ENCODE results near the gene PMEPA1. TPM values are rescaled to one million over a fixed set of nuclear protein-coding genes. Genes with fewer than 3 reads are reported as not detected.
A peak's percentile ranks its signal among the peaks of the same experiment; 100 is the strongest.

Gene PMEPA1
- total RNA-seq, 1 experiment from 2014 or later: 163 TPM

DNA sequence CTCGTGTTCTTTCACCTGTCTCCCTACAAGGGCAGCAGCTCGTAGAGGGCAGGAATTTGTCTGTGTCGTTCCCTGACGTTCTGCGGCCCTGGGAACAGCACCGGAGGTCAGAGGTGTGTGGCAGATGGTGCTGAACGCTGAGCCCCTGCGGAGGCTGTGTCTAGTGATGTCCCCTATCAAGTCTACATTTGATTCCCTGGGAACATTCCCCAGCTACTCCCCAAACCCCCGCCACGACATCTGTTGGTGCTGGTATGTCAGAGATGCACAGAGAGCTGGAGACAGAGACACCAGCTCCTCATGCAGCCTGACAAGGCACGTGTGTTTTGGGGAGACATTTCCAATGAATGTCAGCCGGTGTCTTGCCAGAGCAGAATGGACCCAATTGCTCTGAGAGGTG lies 7.7 kb downstream of the PMEPA1 start:
- POLR2A ChIA-PET (ENCODE audit: unreplicated experiment): interaction anchor here (0.6 kb wide), 1 partner anchor 8 kb away, joined by 3 read pairs; no protein-coding TSS in a partner anchor
- no TSS peak for BruUV-seq (replicated peaks)
- peaks cover 96% of the 10 kb centered on the region for H3K4me1 ChIP-seq (replicated peaks; ENCODE audit: insufficient read depth)
- H3K4me2 ChIP-seq: peak overlapping the region; percentile 85
- peaks cover 85% of the 10 kb centered on the region for H3F3A ChIP-seq (ENCODE audit: insufficient read depth, low read depth)
- TF ChIP-seq, protein P1, sequence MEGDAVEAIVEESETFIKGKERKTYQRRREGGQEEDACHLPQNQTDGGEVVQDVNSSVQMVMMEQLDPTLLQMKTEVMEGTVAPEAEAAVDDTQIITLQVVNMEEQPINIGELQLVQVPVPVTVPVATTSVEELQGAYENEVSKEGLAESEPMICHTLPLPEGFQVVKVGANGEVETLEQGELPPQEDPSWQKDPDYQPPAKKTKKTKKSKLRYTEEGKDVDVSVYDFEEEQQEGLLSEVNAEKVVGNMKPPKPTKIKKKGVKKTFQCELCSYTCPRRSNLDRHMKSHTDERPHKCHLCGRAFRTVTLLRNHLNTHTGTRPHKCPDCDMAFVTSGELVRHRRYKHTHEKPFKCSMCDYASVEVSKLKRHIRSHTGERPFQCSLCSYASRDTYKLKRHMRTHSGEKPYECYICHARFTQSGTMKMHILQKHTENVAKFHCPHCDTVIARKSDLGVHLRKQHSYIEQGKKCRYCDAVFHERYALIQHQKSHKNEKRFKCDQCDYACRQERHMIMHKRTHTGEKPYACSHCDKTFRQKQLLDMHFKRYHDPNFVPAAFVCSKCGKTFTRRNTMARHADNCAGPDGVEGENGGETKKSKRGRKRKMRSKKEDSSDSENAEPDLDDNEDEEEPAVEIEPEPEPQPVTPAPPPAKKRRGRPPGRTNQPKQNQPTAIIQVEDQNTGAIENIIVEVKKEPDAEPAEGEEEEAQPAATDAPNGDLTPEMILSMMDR (conservative IDR thresholded peaks at IDR 0.05): no peak
- no peak for TF ChIP-seq EZH2 (IDR thresholded peaks at IDR 0.05; ENCODE audit: low read depth)
- H3K79me2 ChIP-seq (ENCODE audit: low read depth): peaks cover 91% of the 10 kb centered on the region
- H3K9me2 ChIP-seq (ENCODE audit: insufficient read depth): no peaks in the 10 kb centered on the region
- H3K4me3 ChIP-seq: peak overlapping the region; percentile 29; the same call in 1 of the 2 replicates
- H3K9me3 ChIP-seq (ENCODE audit: insufficient read depth, low read depth): no peaks in the 10 kb centered on the region
- no peak for DNase-seq
- CTCF ChIA-PET: no interaction called here
- H3K27me3 ChIP-seq (ENCODE audit: insufficient read depth, low read depth): no peaks in the 10 kb centered on the region
- intact Hi-C loops (cut with micrococcal nuclease; ENCODE audit: unreplicated experiment): no loop called here
- peak overlapping the region; percentile 92 for H3K27ac ChIP-seq
- H2AFZ ChIP-seq: no peak overlapping the region
- H4K20me1 ChIP-seq (ENCODE audit: insufficient read depth): peaks cover 52% of the 10 kb centered on the region
- H3K36me3 ChIP-seq (ENCODE audit: low read depth): peaks cover 63% of the 10 kb centered on the region

DNA sequence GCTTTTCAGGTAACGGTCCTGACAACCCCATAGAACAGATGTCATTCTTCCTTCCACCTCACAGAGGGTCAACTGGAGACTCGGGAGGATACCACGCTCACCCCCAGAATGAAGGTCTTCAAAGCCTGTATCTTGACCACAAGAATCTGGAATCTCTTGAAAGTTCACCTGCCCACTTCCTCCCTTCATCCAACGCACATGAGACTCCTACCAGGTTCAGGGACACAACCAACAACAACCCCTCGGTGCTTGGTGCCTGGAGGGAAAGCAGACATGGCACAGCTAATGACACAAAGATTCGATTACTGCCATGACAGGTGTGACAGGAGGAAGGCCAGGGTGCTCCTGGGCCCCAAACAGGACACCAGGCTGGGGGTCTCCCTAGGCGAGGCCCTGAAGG lies 8.2 kb downstream of the PMEPA1 start:
- no peak for TF ChIP-seq EZH2 (IDR thresholded peaks at IDR 0.05; ENCODE audit: low read depth)
- TF ChIP-seq, protein P1 (conservative IDR thresholded peaks at IDR 0.05): no peak
- Histone ChIP-seq H3K9me2 (ENCODE audit: insufficient read depth) (no peaks in the 10 kb centered on the region), H3F3A (ENCODE audit: insufficient read depth, low read depth) (peaks cover 90% of the 10 kb centered on the region), H3K27ac (peak overlapping the region; percentile 92), H3K27me3 (ENCODE audit: insufficient read depth, low read depth) (no peaks in the 10 kb centered on the region), H3K79me2 (ENCODE audit: low read depth) (peaks cover 91% of the 10 kb centered on the region), H2AFZ (no peak overlapping the region), H3K9me3 (ENCODE audit: insufficient read depth, low read depth) (no peaks in the 10 kb centered on the region), H3K4me2 (peak overlapping the region; percentile 85), H3K36me3 (ENCODE audit: low read depth) (peaks cover 58% of the 10 kb centered on the region), H3K4me3 (peak overlapping the region; percentile 29), H4K20me1 (ENCODE audit: insufficient read depth) (peaks cover 48% of the 10 kb centered on the region), H3K4me1 (replicated peaks; ENCODE audit: insufficient read depth) (peaks cover 96% of the 10 kb centered on the region)
- BruUV-seq (replicated peaks): no TSS peak
- POLR2A ChIA-PET (ENCODE audit: unreplicated experiment): interaction anchor here (0.5 to 0.6 kb wide), 2 partner anchors 9 to 11 kb away, joined by 3 to 5 read pairs; no protein-coding TSS in a partner anchor
- CTCF ChIA-PET: no interaction called here
- intact Hi-C loops (cut with micrococcal nuclease; ENCODE audit: unreplicated experiment): loop anchor here (1.0 kb wide), 1 partner anchor 79 kb away; no protein-coding TSS in a partner anchor
- DNase-seq: peak in 1 of 2 experiments; percentile 66

DNA sequence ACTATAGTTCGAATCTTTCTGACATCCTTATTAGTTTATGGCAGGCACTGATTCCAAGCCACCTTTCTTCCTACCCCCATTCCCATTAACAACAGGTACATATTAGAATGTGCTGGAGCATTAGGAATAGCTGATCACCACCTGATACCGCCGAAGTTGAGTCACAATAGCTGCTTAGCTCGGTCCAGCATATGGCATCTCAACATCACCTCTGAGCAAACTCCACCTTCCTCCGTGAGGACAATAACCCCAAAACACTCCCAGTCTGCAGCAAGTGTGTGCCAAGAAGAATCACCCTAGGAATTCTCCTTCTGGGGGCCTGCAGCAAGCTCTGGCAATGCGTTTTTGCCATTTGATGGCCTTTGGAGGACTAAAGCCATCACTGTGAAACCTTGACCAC lies 8.7 kb downstream of the PMEPA1 start:
- Histone ChIP-seq H2AFZ (no peak overlapping the region), H3K36me3 (ENCODE audit: low read depth) (peaks cover 56% of the 10 kb centered on the region), H3F3A (ENCODE audit: insufficient read depth, low read depth) (peaks cover 95% of the 10 kb centered on the region), H3K79me2 (ENCODE audit: low read depth) (peaks cover 91% of the 10 kb centered on the region), H3K4me2 (peak overlapping the region; percentile 85), H3K27ac (peak overlapping the region; percentile 92), H3K4me1 (replicated peaks; ENCODE audit: insufficient read depth) (peaks cover 96% of the 10 kb centered on the region), H3K27me3 (ENCODE audit: insufficient read depth, low read depth) (no peaks in the 10 kb centered on the region), H3K4me3 (peak overlapping the region; percentile 29), H4K20me1 (ENCODE audit: insufficient read depth) (peaks cover 43% of the 10 kb centered on the region), H3K9me2 (ENCODE audit: insufficient read depth) (no peaks in the 10 kb centered on the region), H3K9me3 (ENCODE audit: insufficient read depth, low read depth) (no peaks in the 10 kb centered on the region)
- ChIA-PET CTCF (no interaction called here), POLR2A (ENCODE audit: unreplicated experiment) (interaction anchor here (0.5 kb wide), 1 partner anchor 12 kb away, joined by 5 read pairs; no protein-coding TSS in a partner anchor)
- peak in 1 of 2 experiments; percentile 70 for DNase-seq
- intact Hi-C loops (cut with micrococcal nuclease; ENCODE audit: unreplicated experiment): loop anchor here (1.0 kb wide), 1 partner anchor 79 kb away; no protein-coding TSS in a partner anchor
- BruUV-seq (replicated peaks): no TSS peak
- no peak for TF ChIP-seq EZH2 (IDR thresholded peaks at IDR 0.05; ENCODE audit: low read depth)
- TF ChIP-seq, protein P1 (conservative IDR thresholded peaks at IDR 0.05): no peak
